Esophagus muscularis mucosa (tissue), 2 donors: Measurements from ENCODE around the gene JSRP1.

Experiments used
- POLR2A ChIP-seq: fragments of 450-650 bp; IDR thresholded peaks from one replicate; pipeline ENCODE4 v1.6.1; 2017; ENCODE audit warnings: antibody characterized with exemption, moderate library complexity, mild to moderate bottlenecking, low read depth
- POLR2AphosphoS5 ChIP-seq, 2 donors: sonication (generic); formaldehyde crosslinking; IDR thresholded peaks; one replicate each; pipeline ENCODE4 v1.6.1; 2017; ENCODE audit warnings: antibody characterized with exemption in 2 of 2

- TF ChIP-seq POLR2A (no peak), POLR2AphosphoS5 (IDR thresholded peaks at IDR 0.05) (no peak)
Observed at GRCh38 chr19:2223959-2224358, 32.3 kb downstream of the JSRP1 start.
